Epithelial cell of esophagus (primary cell): Measurements from ENCODE around the gene LY6G5C.
A peak's percentile ranks its signal among the peaks of the same experiment; 100 is the strongest.

Experiments
- DNase-seq: peaks from one replicate; pipeline ENCODE4 v3.0.0; 2010; ENCODE audit warnings: low read depth
- H3K4me3 ChIP-seq: 2 replicates; pipeline ENCODE4 v1.5.1; 2011; ENCODE audit warnings: mild to moderate bottlenecking, low read length, control low read depth
- TF ChIP-seq, protein P1 (sequence below): IDR thresholded peaks from 2 replicates; pipeline ENCODE4 v1.5.1; 2011; ENCODE audit warnings: low read depth, mild to moderate bottlenecking, low read length, control low read depth, inconsistent platforms; ENCODE audit not compliant: insufficient read depth; ENCODE audit errors: missing control alignments

Gene LY6G5C

DNA sequence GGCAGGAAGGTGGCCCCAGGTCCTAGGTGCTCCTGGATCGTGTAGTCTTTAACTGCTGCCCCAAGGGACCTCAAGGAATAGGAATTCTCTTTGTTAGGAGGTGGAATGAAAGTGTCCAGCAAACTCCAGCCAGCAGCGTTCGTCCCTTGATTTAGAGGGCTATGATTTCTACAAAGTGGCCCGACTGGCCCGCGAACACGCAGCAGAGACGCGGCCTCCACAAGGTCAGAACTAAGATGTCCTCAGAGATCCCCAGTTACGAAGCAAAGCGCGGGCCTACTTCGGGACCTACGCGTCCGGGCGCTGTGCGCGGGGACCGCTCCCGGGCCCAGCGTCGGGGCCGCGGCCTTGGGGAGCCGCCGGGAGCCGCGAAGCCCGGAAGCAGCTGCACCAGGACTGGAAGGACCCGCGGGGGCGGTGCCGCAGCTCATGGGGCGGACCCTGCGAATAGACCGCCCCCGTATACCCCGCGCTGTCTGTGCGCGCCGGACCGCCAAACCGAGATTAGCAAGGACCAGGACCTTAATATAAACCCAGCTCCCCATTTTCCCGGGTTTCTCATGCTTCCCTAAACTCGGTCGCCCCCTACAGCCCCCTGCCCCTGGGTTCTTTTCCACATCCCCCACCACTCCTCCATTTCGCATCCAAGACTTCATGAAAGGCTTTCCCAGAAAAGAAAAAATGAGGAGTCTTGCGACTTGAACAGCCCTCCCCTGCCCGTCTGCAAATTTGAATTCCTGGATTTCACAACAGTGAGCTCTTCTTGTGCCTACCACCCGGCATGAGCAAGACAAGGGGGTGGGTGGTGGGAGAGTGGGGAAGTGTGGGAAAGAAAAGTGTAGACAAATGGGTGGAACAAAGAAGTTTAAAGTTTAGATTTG lies 20.2 kb downstream of the LY6G5C start, which contains the start of gene C6orf47:
C6orf47 (minus strand) TSS at position 398 of the 881 bp plus-strand sequence. CDS start 831 bp downstream, outside the sequence.
- TF ChIP-seq, protein P1, sequence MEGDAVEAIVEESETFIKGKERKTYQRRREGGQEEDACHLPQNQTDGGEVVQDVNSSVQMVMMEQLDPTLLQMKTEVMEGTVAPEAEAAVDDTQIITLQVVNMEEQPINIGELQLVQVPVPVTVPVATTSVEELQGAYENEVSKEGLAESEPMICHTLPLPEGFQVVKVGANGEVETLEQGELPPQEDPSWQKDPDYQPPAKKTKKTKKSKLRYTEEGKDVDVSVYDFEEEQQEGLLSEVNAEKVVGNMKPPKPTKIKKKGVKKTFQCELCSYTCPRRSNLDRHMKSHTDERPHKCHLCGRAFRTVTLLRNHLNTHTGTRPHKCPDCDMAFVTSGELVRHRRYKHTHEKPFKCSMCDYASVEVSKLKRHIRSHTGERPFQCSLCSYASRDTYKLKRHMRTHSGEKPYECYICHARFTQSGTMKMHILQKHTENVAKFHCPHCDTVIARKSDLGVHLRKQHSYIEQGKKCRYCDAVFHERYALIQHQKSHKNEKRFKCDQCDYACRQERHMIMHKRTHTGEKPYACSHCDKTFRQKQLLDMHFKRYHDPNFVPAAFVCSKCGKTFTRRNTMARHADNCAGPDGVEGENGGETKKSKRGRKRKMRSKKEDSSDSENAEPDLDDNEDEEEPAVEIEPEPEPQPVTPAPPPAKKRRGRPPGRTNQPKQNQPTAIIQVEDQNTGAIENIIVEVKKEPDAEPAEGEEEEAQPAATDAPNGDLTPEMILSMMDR: no peak
- peak; percentile 79 for DNase-seq
- H3K4me3 ChIP-seq: peak within 1 kb of the TSS; percentile 96

DNA sequence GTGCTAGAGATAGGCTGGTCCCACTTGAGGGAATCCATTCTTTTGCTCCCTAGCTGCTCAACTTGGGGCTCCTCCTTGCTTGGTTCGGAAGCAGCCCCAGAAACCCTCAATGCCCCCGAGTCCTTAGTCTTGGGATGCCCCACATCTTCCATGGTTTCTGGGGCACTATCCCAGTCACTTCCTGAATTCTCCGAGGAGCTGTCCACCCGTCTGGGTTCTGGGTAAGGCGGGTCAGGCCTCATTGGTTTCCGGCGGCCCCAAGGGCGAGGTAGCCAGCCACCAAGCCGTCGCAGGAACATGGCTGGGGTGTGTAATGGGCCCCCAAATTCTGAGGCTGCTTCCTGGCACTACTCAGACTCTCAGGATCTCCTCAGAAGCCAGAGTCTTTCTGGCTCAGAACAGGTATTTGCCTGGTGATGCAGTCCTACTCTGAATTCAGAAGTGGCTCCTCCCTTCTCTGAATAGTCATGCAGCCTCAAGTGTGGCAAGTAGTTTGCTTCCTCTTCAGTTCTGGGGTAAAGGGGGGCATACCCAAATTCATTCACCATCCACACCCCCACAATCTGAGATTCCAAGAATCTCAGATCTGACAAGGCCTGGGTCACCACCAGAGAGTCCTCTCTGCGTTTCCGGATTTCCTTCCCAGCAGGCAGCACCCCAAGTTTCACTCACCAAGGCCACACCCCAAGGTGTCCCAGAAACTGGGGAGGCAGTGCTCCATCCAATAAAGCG lies 21.1 kb downstream of the LY6G5C start:
- H3K4me3 ChIP-seq: peak overlapping the region; percentile 96
- peak; percentile 57 for DNase-seq
- TF ChIP-seq, protein P1: no peak

DNA sequence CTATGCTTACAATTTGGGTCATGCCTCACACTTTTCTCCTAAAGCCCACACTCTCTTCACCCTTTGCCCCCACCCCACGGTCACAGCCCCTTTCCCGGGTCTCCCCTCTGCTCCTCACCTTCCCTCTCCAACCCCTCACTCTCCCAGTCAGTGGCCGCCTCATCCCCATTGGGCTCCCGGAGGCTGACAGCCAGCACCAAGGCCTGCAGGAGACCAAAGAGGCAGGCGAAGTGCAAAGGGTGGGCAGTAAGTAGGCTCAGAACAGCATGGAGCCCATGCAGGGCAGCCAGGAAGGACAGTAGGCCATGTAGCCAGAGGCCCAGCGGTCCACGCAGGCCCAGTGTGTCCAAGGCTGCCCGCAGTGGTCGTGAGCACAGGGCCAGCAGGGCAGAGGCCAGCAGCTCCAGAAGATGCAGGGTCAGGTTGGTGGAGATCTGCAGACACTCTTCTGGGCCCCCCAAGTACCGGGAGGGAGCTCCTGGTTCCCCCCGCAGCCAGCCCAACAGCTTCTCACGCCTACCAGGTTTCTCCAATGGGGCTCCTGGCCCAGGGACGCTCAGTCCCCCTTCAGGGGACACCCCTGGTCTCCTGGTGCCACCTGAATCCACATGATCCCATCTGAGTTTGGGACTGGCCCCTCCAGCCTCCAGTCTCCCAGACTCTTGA lies 21.8 kb downstream of the LY6G5C start:
- DNase-seq: no peak
- TF ChIP-seq, protein P1: no peak
- peak overlapping the region; percentile 96 for H3K4me3 ChIP-seq

DNA sequence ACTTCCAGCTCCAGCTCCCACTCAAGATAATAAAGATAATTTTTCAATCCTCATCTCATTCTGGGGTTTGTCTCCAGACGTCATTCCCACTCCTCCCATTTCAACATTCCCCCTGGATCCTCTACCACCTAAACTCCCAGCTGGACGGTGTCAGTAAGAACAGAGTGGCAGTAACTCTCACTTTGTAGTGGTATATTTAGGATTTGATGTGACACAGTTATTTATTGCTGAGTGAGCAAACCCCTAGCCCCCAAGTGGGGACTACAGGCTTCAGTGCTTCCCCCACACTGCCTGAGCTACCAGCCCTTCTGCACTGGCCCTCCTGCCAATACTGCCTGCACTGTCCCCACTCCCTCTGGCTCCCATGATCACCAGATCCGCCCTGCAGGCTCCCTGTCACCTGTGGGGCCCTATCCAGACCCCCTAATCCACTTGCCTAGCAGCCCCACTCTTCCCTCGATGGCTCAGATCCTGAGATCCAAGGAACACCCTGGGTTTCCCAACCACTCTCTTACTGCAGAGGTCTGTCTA lies 22.6 kb downstream of the LY6G5C start:
- DNase-seq: no peak
- H3K4me3 ChIP-seq: no peak overlapping the region
- TF ChIP-seq, protein P1: no peak

DNA sequence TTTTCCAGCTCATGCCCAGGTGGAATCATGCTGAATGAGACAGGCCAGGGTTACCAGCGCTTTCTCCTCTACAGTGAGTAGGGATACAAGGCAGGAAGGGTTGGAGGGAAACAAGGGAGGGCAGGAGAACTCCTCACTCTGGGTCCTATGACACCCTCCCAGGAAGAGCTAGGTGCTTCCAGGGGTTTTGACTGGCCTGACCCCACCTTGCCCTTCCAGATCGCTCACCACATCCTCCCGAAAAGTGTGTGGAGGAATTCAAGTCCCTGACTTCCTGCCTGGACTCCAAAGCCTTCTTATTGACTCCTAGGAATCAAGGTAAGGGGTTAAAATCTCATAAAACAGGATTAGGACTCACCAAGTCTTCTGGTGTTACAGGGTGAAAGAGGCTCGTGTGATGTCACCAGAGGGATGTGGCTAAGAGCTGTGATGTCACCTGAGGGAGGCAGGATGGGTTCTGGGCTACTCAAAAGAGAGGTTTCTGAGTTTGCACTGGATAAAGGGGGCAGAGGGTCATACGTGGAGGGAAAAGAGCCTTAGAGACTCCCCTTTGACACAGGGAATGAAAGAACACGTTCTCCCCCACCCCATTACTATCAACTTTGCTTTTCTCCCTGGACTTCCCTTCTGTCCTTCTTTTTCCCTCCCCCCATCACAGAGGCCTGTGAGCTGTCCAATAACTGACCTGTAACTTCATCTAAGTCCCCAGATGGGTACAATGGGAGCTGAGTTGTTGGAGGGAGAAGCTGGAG lies 23.3 kb downstream of the LY6G5C start:
- no peak for DNase-seq
- TF ChIP-seq, protein P1: no peak
- H3K4me3 ChIP-seq: no peak overlapping the region
